KMS-11 (cell line): ENCODE data around the gene C6orf52.

ENCODE experiments used
- H2AFZ ChIP-seq: fragments of 200-600 bp; sonication (generic); 2 replicates; pipeline ENCODE4 v1.6.1; 2016; ENCODE audit warnings: antibody characterized with exemption, mixed run types, low read depth
- H3K27ac ChIP-seq: fragments of 200-600 bp; sonication (generic); 2 replicates; pipeline ENCODE4 v1.6.1; 2016; ENCODE audit warnings: mild to moderate bottlenecking, mixed run types
- H3K27me3 ChIP-seq: fragments of 200-600 bp; sonication (generic); 2 replicates; pipeline ENCODE4 v1.6.1; 2017; ENCODE audit warnings: mild to moderate bottlenecking, low read depth, mixed run types, moderate library complexity; ENCODE audit not compliant: insufficient read depth
- H3K36me3 ChIP-seq: fragments of 200-600 bp; sonication (generic); 2 replicates; pipeline ENCODE4 v1.6.1; 2017; ENCODE audit warnings: mild to moderate bottlenecking, mixed run types; ENCODE audit not compliant: insufficient read depth
- H3K4me1 ChIP-seq: fragments of 200-600 bp; sonication (generic); 2 replicates; pipeline ENCODE4 v1.6.1; 2016; ENCODE audit warnings: mild to moderate bottlenecking, low read depth, mixed run types; ENCODE audit not compliant: poor library complexity, severe bottlenecking
- H3K4me2 ChIP-seq: fragments of 200-600 bp; sonication (generic); 2 replicates; pipeline ENCODE4 v1.7.0; 2016; ENCODE audit warnings: mild to moderate bottlenecking, mixed run types
- H3K4me3 ChIP-seq: fragments of 200-600 bp; sonication (generic); IDR thresholded peaks from 2 replicates; pipeline ENCODE4 v1.6.1; 2017; ENCODE audit warnings: low read depth, low read length, mixed read lengths; ENCODE audit not compliant: insufficient read depth
- H3K79me2 ChIP-seq: fragments of 200-600 bp; sonication (generic); 2 replicates; pipeline ENCODE4 v1.6.1; 2016; ENCODE audit warnings: low read depth, mixed run types; ENCODE audit not compliant: insufficient read depth
- H3K9ac ChIP-seq: fragments of 200-600 bp; sonication (generic); 2 replicates; pipeline ENCODE4 v1.6.1; 2016; ENCODE audit warnings: mild to moderate bottlenecking, mixed run types
- H4K20me1 ChIP-seq: fragments of 200-600 bp; sonication (generic); 2 replicates; pipeline ENCODE4 v1.6.1; 2016; ENCODE audit warnings: mild to moderate bottlenecking, mixed run types; ENCODE audit not compliant: insufficient read depth
- CTCF ChIP-seq: fragments of 200-600 bp; sonication (generic); conservative IDR thresholded peaks from 2 replicates; pipeline ENCODE4 v1.6.1; 2017; ENCODE audit warnings: low read depth, mild to moderate bottlenecking, antibody characterized with exemption, low read length, moderate library complexity, mixed read lengths

C6orf52 gene

GRCh38 chr6:10641528-10641927 lies 52.9 kb downstream of the C6orf52 start:
- no peaks in the 10 kb centered on the region for H3K27me3 ChIP-seq
- no peaks in the 10 kb centered on the region for H3K79me2 ChIP-seq
- no peak overlapping the region for H3K4me3 ChIP-seq
- H3K4me2 ChIP-seq, result no peak overlapping the region
- H2AFZ ChIP-seq, result no peak overlapping the region
- H3K9ac ChIP-seq, result no peak overlapping the region
- TF ChIP-seq CTCF, result no peak
- H3K4me1 ChIP-seq, result no peaks in the 10 kb centered on the region
- H4K20me1 ChIP-seq, result no peaks in the 10 kb centered on the region
- no peaks in the 10 kb centered on the region for H3K36me3 ChIP-seq
- H3K27ac ChIP-seq, result no peak overlapping the region

DNA sequence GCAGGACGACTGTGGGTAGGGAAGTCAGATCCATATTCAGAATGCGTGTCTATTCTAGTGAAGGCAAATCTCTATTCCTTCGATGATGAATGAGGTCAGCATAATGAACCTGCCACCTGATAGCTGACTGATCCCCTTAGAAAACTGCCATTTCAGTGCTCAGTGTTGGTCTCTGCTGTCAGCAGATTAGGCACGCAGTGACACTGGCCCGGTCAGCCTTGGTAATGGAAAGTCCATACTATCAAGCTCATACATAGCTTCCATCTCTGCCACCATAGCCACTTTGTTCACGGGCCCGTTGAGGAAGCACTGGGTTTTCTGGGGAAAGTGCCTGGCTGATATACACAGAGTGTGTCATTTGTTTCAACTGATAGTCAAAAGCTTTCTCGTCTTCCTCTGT lies 54.0 kb downstream of the C6orf52 start:
- H2AFZ ChIP-seq, result no peak overlapping the region
- H3K4me1 ChIP-seq, result no peaks in the 10 kb centered on the region
- no peak overlapping the region for H3K4me2 ChIP-seq
- TF ChIP-seq CTCF, result no peak
- H3K27me3 ChIP-seq, result no peaks in the 10 kb centered on the region
- no peaks in the 10 kb centered on the region for H3K79me2 ChIP-seq
- no peak overlapping the region for H3K27ac ChIP-seq
- no peak overlapping the region for H3K4me3 ChIP-seq
- H4K20me1 ChIP-seq, result no peaks in the 10 kb centered on the region
- no peak overlapping the region for H3K9ac ChIP-seq
- no peaks in the 10 kb centered on the region for H3K36me3 ChIP-seq

DNA sequence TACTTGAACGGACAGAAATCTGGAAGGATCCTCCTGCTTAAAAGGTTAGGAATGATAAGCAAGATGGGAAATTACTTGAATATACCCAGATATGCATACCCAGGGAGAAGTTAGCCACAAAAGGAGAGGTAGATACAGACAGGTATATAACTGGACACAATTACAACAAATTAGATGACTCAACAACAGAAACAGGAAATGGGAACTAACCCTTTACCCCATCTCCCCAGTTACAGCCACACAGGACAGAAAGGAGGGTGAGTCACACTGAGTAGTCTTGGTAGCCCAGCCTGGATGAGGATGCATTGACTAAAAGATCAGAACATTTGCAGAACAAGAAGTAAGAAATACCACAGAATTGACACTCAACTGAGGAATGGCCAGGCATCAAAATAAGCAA lies 61.2 kb downstream of the C6orf52 start:
- H3K36me3 ChIP-seq, result no peaks in the 10 kb centered on the region
- no peaks in the 10 kb centered on the region for H4K20me1 ChIP-seq
- H3K27me3 ChIP-seq, result no peaks in the 10 kb centered on the region
- no peaks in the 10 kb centered on the region for H3K79me2 ChIP-seq
- H2AFZ ChIP-seq, result no peak overlapping the region
- no peak overlapping the region for H3K4me3 ChIP-seq
- TF ChIP-seq CTCF, result no peak
- H3K9ac ChIP-seq, result no peak overlapping the region
- H3K27ac ChIP-seq, result no peak overlapping the region
- no peak overlapping the region for H3K4me2 ChIP-seq
- peaks cover 7% of the 10 kb centered on the region for H3K4me1 ChIP-seq

GRCh38 chr6:10630178-10630577 lies 64.2 kb downstream of the C6orf52 start:
- Histone ChIP-seq H2AFZ (no peak overlapping the region), H3K36me3 (no peaks in the 10 kb centered on the region), H3K4me3 (no peak overlapping the region), H3K79me2 (no peaks in the 10 kb centered on the region), H4K20me1 (no peaks in the 10 kb centered on the region), H3K9ac (no peak overlapping the region), H3K4me1 (peaks cover 33% of the 10 kb centered on the region), H3K27ac (no peak overlapping the region), H3K27me3 (no peaks in the 10 kb centered on the region), H3K4me2 (no peak overlapping the region)
- no peak for TF ChIP-seq CTCF

DNA sequence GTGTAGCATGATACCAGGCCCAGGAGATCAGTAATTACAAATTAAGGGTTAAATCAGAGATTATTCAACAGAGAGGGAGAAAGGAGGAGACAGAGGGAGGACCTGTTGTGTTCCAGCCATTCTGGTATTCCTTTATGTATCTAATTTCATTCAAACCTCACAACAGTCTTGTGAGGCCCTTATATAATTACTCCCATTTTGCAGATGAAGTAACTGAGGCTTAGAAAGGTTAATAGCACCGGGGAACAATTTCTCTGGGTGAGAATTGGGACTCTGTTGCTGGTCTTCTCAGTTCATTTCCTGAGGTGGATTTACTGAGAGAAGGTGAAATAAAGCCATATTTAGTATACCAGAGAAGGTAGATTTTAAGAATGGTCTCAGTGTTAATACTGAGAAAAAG lies 66.6 kb downstream of the C6orf52 start:
- peaks cover 28% of the 10 kb centered on the region for H3K4me1 ChIP-seq
- no peaks in the 10 kb centered on the region for H4K20me1 ChIP-seq
- no peak overlapping the region for H3K4me2 ChIP-seq
- no peaks in the 10 kb centered on the region for H3K36me3 ChIP-seq
- H3K27me3 ChIP-seq, result no peaks in the 10 kb centered on the region
- peak overlapping the region; percentile 57; the same call in 1 of the 2 replicates for H2AFZ ChIP-seq
- no peak for TF ChIP-seq CTCF
- H3K27ac ChIP-seq, result no peak overlapping the region
- no peak overlapping the region for H3K4me3 ChIP-seq
- no peaks in the 10 kb centered on the region for H3K79me2 ChIP-seq
- H3K9ac ChIP-seq, result no peak overlapping the region
